GM19463 (cell line): ENCODE measurements around the gene SGIP1.

Experiments used
- ATAC-seq: cut with Tn5 transposase; IDR thresholded peaks from one replicate; pipeline ENCODE4 v1.9.1; 2021; ENCODE audit warnings: mild to moderate bottlenecking, moderate library complexity; ENCODE audit not compliant: unreplicated experiment

Gene SGIP1

GRCh38 chr1:66676613-66677298, 142.8 kb downstream of the SGIP1 start:
- ATAC-seq = no peak

- no peak for ATAC-seq
These were observed 144.2 kb downstream of the SGIP1 start for GRCh38 chr1:66678146-66678545.

- ATAC-seq = no peak
These were observed 145.2 kb downstream of the SGIP1 start for GRCh38 chr1:66679140-66679539.

- no peak for ATAC-seq
These were observed 147.7 kb downstream of the SGIP1 start for GRCh38 chr1:66681686-66682085.

GRCh38 chr1:66682106-66682505, 148.2 kb downstream of the SGIP1 start:
- no peak for ATAC-seq

- no peak for ATAC-seq
These were observed 150.4 kb downstream of the SGIP1 start for GRCh38 chr1:66684353-66684752.

GRCh38 chr1:66685265-66685664, 151.3 kb downstream of the SGIP1 start:
- ATAC-seq = no peak

GRCh38 chr1:66685670-66686069, 151.7 kb downstream of the SGIP1 start:
- ATAC-seq = no peak

- ATAC-seq = no peak
These were observed 152.5 kb downstream of the SGIP1 start for GRCh38 chr1:66686406-66686805.

GRCh38 chr1:66687358-66687757, 153.4 kb downstream of the SGIP1 start:
- no peak for ATAC-seq

GRCh38 chr1:66690666-66691381, 156.9 kb downstream of the SGIP1 start:
- no peak for ATAC-seq

- ATAC-seq = no peak
These were observed 158.7 kb downstream of the SGIP1 start for GRCh38 chr1:66692681-66693080.

- ATAC-seq = no peak
These were observed 159.9 kb downstream of the SGIP1 start for GRCh38 chr1:66693856-66694255.

- ATAC-seq = no peak
These were observed 161.2 kb downstream of the SGIP1 start for GRCh38 chr1:66695116-66695515.

- ATAC-seq = no peak
These were observed 162.8 kb downstream of the SGIP1 start for GRCh38 chr1:66696771-66697170.

- no peak for ATAC-seq
These were observed 165.3 kb downstream of the SGIP1 start for GRCh38 chr1:66699213-66699612.

GRCh38 chr1:66704177-66704875, 170.4 kb downstream of the SGIP1 start:
- no peak for ATAC-seq

- ATAC-seq = no peak
These were observed 171.2 kb downstream of the SGIP1 start for GRCh38 chr1:66705110-66705509.

- ATAC-seq = no peak
These were observed 177.5 kb downstream of the SGIP1 start for GRCh38 chr1:66711420-66711819.

- no peak for ATAC-seq
These were observed 178.9 kb downstream of the SGIP1 start for GRCh38 chr1:66712839-66713238.

GRCh38 chr1:66723985-66724384, 190.0 kb downstream of the SGIP1 start:
- ATAC-seq = no peak
